Muscle layer of colon (tissue), 2 donors: Measurements from ENCODE around the gene PRSS27.
A peak's percentile ranks its signal among the peaks of the same experiment; 100 is the strongest.

ENCODE experiments used
- H3K27ac ChIP-seq: one replicate; pipeline ENCODE4 v1.7.0; 2013; ENCODE audit warnings: low read depth, mild to moderate bottlenecking, low read length, moderate library complexity
- H3K27me3 ChIP-seq, 2 donors: one replicate each; pipeline ENCODE4 v1.7.0; 2013; ENCODE audit warnings: low read length in 2 of 2, mild to moderate bottlenecking in 2 of 2; ENCODE audit not compliant: insufficient read depth in 2 of 2, control insufficient read depth in 1 of 2
- H3K36me3 ChIP-seq: one replicate; pipeline ENCODE4 v1.7.0; 2013; ENCODE audit warnings: mild to moderate bottlenecking, low read length; ENCODE audit not compliant: insufficient read depth
- H3K4me1 ChIP-seq: one replicate; pipeline ENCODE4 v1.7.0; 2013; ENCODE audit warnings: mild to moderate bottlenecking, low read length; ENCODE audit not compliant: insufficient read depth
- H3K4me3 ChIP-seq, 2 donors: one replicate each; pipeline ENCODE4 v1.7.0; 2013; ENCODE audit warnings: low read length in 2 of 2, low read depth in 1 of 2, mild to moderate bottlenecking in 1 of 2, moderate library complexity in 1 of 2
- H3K9ac ChIP-seq: one replicate; pipeline ENCODE4 v1.7.0; 2013; ENCODE audit warnings: low read length
- H3K9me3 ChIP-seq: one replicate; pipeline ENCODE4 v1.7.0; 2013; ENCODE audit warnings: mild to moderate bottlenecking, low read length
- donor health status: abdominal sarcoma.
- donor health status: Adenocarcinoma of cecum.

The PRSS27 gene

GRCh38 chr16:2761886-2762583 lies 42.0 kb upstream of the PRSS27 start:
- peaks cover 4% of the 10 kb centered on the region for H3K4me1 ChIP-seq
- H3K27ac ChIP-seq = no peak overlapping the region
- peaks cover 99% of the 10 kb centered on the region for H3K36me3 ChIP-seq
- no peak overlapping the region for H3K9ac ChIP-seq
- H3K9me3 ChIP-seq = no peaks in the 10 kb centered on the region
- no peak overlapping the region for H3K4me3 ChIP-seq
- H3K27me3 ChIP-seq = no peaks in the 10 kb centered on the region

GRCh38 chr16:2761472-2761871 lies 41.4 kb upstream of the PRSS27 start:
- H3K9ac ChIP-seq = no peak overlapping the region
- H3K4me1 ChIP-seq = peaks cover 10% of the 10 kb centered on the region
- H3K27ac ChIP-seq = no peak overlapping the region
- H3K27me3 ChIP-seq = no peaks in the 10 kb centered on the region
- no peak overlapping the region for H3K4me3 ChIP-seq
- peaks cover 93% of the 10 kb centered on the region for H3K36me3 ChIP-seq
- H3K9me3 ChIP-seq = no peaks in the 10 kb centered on the region

GRCh38 chr16:2757344-2757743 lies 37.3 kb upstream of the PRSS27 start:
- Histone ChIP-seq H3K9ac (no peak overlapping the region), H3K9me3 (no peaks in the 10 kb centered on the region), H3K27ac (no peak overlapping the region), H3K36me3 (peaks cover 57% of the 10 kb centered on the region), H3K4me3 (no peak overlapping the region), H3K27me3 (no peaks in the 10 kb centered on the region), H3K4me1 (peaks cover 32% of the 10 kb centered on the region)

DNA sequence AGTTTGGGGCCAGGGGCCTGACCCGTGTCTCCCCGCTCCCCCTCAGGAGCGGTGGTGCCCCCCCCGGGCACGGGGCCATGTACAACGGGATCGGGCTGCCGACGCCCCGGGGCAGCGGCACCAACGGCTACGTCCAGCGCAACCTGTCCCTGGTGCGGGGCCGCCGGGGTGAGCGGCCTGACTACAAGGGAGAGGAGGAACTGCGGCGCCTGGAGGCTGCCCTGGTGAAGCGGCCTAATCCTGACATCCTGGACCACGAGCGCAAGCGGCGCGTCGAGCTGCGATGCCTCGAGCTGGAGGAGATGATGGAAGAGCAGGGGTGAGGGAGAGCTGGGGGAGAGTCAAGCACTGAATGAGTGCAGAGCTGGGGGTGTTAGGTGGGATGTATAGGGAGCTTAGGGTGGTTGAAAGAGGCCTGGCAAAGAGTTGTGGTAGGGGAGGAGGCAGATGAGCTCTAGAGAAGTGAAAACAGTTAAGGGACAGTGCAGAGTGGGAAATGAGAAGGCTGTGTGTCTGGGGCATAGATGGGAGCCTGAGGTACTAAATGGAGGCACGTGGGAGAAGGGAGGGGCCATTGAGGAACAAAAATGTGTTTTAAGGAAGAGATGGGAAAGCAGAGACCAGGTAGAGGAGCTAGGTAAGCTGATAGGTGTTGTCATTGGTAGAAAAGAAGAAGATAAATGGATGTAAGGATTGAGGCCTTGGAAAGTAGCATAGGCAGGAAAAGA lies 36.4 kb upstream of the PRSS27 start:
- no peak overlapping the region for H3K4me3 ChIP-seq
- H3K9me3 ChIP-seq = no peaks in the 10 kb centered on the region
- no peaks in the 10 kb centered on the region for H3K27me3 ChIP-seq
- peaks cover 36% of the 10 kb centered on the region for H3K4me1 ChIP-seq
- H3K36me3 ChIP-seq = peaks cover 48% of the 10 kb centered on the region
- no peak overlapping the region for H3K27ac ChIP-seq
- H3K9ac ChIP-seq = no peak overlapping the region

- H3K4me1 ChIP-seq = peaks cover 36% of the 10 kb centered on the region
- peaks cover 35% of the 10 kb centered on the region for H3K36me3 ChIP-seq
- H3K27me3 ChIP-seq = no peaks in the 10 kb centered on the region
- peak overlapping the region; percentile 86 for H3K9ac ChIP-seq
- no peak overlapping the region for H3K27ac ChIP-seq
- peak overlapping the region; percentile 12 to 76 for H3K4me3 ChIP-seq
- H3K9me3 ChIP-seq = no peaks in the 10 kb centered on the region
These were observed 35.1 kb upstream of the PRSS27 start for GRCh38 chr16:2755158-2755557.

GRCh38 chr16:2753733-2754020 lies 33.7 kb upstream of the PRSS27 start:
- Histone ChIP-seq H3K4me1 (peaks cover 36% of the 10 kb centered on the region), H3K27ac (peak overlapping the region; percentile 90), H3K36me3 (peaks cover 20% of the 10 kb centered on the region), H3K27me3 (no peaks in the 10 kb centered on the region), H3K9ac (peak overlapping the region; percentile 86), H3K9me3 (no peaks in the 10 kb centered on the region), H3K4me3 (peak overlapping the region; percentile 76 to 84)

DNA sequence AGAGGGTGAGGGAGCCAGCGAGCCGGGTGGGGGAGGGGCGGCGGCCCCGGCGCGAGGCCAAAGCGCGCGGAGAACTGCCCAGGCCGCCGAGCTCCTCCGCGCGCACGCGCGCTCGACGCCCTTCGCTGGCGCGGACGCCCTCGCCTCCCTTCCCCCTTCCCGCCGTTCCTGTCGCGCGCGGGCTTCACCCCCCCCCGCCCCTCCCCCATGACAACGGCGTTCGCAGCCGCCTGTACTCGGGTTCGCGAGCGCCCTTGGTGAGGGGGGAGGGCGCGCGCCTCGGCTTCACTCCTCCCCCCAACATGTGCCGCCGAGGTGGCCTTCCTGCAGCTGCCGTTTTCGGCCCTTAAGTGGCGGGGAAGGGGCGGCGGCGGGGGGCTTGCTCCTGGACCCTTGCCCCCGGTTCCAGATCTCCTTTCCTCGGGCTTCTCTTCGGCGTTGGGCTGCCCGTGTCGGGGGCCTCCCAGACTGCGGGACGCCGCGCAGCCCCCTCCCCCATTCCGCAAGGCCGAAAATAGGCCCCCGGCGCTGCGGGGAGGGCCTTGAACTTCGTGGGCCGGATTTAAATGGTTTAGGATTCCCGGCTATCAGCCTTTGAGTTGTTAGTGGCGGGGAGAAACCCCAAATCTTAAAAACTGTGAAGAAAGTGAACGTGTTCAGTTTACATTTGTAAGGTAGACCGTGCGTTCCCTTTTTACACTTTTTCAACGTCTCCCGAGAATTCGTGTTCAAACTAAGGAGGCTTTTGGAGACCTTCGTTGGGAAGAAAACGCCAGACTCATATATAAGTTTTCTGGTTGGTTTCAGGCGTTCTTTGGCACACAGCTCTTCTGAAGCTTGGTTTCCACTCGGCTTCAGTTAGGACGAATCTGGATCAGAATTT lies 33.1 kb upstream of the PRSS27 start:
- H3K27me3 ChIP-seq = no peaks in the 10 kb centered on the region
- peak overlapping the region; percentile 76 to 84 for H3K4me3 ChIP-seq
- H3K9me3 ChIP-seq = no peaks in the 10 kb centered on the region
- peaks cover 36% of the 10 kb centered on the region for H3K4me1 ChIP-seq
- peak overlapping the region; percentile 86 for H3K9ac ChIP-seq
- H3K27ac ChIP-seq = peak overlapping the region; percentile 91
- peaks cover 14% of the 10 kb centered on the region for H3K36me3 ChIP-seq

DNA sequence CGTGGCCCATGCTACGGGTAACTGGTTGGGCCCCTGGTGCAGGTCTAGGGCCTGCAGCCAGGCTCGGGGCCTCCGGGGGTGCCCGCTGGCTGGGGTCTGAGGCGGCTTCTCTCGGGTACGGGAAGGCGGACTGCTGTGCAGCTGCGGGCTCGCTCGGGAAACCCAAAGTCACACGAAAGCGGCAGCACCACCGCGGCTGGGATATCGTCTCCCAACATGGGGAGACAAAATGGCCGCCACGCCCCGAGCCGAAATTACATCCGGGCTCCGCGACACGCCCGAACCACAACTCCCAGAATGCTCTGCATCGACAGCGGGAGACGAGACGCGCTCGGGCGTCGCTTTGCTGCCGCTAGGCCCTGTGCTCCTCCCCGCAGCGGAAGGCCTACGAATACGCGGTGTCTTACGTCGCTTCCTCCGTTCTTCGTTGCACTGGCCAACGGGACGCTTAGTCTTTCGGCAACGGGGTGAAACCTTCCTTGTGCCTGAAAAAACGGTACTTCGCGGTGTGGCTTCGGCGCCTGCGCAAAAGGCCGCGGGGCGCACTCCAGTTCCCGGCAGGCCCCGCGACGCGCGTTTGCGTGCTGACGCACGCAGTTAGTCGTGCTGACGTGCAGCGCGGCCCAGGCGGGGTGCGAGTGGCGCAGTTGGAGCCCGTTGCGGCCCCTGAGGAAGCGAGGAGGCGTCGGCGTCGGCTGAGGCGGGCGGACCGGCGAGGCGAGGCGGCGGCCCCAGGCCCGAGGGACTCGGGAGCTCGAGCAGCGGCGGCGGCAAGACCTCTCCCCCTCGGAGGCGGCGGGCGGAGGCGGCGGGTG lies 32.2 kb upstream of the PRSS27 start, which contains the start of gene SRRM2:
Gene SRRM2, plus strand, starts transcription at position 604 of the 815 bp plus-strand sequence. CDS start 3,727 bp downstream, outside the sequence.
- peaks cover 6% of the 10 kb centered on the region for H3K36me3 ChIP-seq
- peaks cover 34% of the 10 kb centered on the region for H3K4me1 ChIP-seq
- H3K4me3 ChIP-seq = peak within 1 kb of the TSS; percentile 76 to 84

DNA sequence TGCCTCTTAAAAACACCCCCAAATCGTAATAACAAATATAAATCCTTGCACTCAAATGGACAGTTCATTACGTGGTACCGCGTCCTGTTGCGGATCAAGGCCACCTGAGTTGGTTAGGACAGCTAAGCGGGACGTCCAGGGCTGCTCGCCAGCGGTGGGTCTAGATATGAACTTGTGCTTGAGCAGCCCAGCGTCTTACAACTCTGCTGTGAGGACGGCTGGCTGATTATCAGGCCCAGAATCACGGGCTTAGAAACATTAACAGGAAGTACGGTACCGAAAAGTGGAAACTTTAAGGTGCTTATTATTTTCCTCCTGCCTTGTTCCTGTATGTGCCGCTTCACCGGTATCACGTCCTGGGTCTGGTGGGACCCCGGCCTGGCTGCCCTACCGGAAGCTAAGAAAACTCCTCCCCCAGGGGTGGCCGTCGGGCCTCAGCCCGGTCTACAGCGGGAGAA lies 31.6 kb upstream of the PRSS27 start:
- peaks cover 4% of the 10 kb centered on the region for H3K36me3 ChIP-seq
- H3K9ac ChIP-seq = peak overlapping the region; percentile 36
- H3K9me3 ChIP-seq = no peaks in the 10 kb centered on the region
- no peaks in the 10 kb centered on the region for H3K27me3 ChIP-seq
- peak overlapping the region; percentile 36 to 76 for H3K4me3 ChIP-seq
- peak overlapping the region; percentile 91 for H3K27ac ChIP-seq
- H3K4me1 ChIP-seq = peaks cover 28% of the 10 kb centered on the region

More for the DNA sequence above, 32.2 kb upstream of the PRSS27 start, which contains the start of gene SRRM2:
- H3K27me3 ChIP-seq = no peaks in the 10 kb centered on the region
- peak within 1 kb of the TSS; percentile 91 for H3K27ac ChIP-seq
- H3K9ac ChIP-seq = peak within 1 kb of the TSS; percentile 86
- no peaks in the 10 kb centered on the region for H3K9me3 ChIP-seq

DNA sequence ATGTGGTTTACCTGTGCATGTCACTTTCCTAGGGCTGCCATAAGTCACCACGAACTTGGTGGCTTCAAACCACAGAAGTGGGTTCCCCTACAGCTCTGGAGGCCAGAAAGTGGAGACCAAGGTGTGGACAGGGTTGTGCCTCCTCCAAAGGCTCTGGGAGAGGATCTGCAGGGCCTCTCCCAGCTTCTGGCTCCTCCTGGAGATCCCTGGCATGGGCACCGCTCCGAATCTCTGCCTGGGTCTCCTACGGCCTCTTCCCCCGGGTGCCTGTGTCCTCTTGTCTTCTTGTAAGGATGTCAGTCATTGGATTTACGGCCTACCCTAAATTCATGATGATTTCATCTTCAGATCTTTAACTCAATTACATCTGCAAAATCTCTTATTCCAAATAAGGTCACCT lies 29.9 kb upstream of the PRSS27 start:
- Histone ChIP-seq H3K36me3 (no peaks in the 10 kb centered on the region), H3K4me1 (peaks cover 11% of the 10 kb centered on the region), H3K27me3 (no peaks in the 10 kb centered on the region), H3K9me3 (no peaks in the 10 kb centered on the region), H3K9ac (no peak overlapping the region), H3K27ac (no peak overlapping the region), H3K4me3 (no peak overlapping the region)
